Activated CD4-positive, CD25-positive, alpha-beta regulatory T cell treated with anti-CD3 and anti-CD28 coated beads, Interleukin-2, amount 50 U/mL, for 72 hours (primary cell): ENCODE results near the gene DNAJA3.

Source experiments
- DNase-seq: peaks from one replicate; pipeline ENCODE4 v3.0.0; 2021

DNAJA3 gene

GRCh38 chr16:4425378-4426020 is at the start of gene DNAJA3:
Gene DNAJA3 (plus strand): TSS chr16:4425868. CDS start chr16:4425882, 14 bp downstream.
- DNase-seq: peak; percentile 95

DNA sequence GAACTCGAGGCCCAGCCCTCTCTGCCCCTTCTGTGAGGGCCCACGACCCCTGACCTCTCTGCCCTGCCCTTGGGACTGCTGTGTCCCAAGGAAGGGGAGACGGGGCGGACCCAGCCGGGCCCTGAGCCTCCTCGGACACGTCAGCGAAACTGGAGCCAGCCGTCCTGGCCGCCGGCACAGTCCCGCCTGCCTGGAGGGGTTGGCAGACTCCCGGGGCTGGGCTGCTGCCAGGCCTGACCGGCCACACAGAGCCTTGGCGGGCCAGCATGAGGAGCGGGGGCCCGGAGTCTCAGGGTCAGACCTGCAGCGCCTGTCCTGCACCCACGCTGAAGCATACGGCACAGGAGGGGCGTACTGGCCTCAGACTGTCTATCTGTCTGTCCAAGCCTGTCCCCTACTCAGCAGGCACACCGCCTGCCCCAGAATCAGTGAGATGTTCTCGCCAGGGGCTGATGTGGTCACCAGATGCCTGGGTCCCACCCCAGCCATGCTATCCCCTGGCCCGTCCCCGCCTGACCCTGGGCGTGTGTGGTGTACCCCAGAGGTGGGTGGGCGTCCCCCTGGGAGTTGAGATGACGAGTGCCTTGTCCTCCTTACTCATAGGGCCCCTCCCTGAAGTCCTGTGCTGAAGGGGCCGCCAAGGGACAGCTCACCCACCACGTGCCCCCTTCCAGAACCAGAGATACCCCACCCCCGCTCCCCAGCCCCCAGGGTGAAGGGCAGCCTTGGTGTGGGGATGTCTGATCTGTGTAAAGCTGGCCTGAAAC is 49.4 kb upstream of the DNAJA3 start:
- DNase-seq: no peak

DNA sequence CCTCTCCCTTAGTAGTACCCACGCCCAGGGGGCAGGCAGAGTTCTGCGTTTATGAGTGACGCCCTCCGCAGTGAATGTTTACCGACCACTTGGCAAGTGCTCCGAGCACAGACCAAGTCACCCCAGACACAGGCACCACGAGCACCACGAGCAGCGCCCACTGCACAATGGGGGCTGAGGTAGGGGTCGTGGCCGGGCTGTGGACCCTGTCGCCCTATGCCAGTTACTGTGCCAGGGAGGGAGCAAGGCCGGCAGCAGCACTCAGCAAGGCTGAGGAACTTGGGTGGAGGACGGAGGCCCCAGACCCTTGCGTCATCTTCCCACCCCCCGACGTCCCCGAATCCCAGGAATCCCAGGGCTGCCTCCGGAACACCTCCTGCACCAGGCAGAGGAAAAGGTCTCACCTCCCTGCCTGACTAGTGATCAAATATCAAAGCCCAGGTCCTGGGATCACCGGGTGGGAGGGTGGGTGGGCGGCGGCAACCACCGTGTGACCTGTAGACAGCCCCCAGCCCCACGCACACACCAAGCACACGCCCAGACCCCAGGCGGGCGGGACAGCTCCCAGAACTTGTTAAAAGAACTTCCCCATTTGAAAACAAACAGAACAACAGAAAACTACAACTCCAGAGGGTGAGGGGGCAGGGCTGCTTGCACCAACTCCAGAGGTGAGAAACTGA is 48.6 kb upstream of the DNAJA3 start:
- no peak for DNase-seq

DNA sequence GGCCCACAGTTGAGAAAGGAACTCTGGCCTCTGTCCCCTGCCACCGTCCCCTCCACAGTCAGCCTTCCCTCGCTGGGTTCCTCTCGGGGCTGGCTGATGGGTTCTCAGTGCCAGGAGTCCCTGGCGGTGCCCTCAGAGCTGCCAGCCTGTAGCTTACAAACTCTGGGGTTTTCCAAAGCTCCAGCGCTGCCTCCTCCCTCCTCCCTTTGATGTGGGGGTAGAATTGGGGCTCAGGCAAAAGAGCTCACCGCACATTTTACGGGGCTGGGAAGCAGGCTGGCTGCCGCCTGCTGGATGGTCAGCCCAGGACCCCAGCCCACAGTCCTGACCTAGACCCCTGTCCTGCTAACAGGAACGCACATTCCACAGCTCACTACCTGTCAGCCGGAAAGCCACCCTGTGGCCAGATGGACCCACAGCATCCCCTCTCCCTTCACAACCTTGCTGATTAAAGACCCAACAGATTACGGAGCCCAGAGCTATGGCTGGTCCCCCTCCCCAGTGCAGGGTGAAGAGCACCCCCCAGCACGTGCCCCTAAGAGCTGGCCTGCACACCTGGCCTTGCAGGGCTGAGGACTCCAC is 48.0 kb upstream of the DNAJA3 start:
- no peak for DNase-seq

DNA sequence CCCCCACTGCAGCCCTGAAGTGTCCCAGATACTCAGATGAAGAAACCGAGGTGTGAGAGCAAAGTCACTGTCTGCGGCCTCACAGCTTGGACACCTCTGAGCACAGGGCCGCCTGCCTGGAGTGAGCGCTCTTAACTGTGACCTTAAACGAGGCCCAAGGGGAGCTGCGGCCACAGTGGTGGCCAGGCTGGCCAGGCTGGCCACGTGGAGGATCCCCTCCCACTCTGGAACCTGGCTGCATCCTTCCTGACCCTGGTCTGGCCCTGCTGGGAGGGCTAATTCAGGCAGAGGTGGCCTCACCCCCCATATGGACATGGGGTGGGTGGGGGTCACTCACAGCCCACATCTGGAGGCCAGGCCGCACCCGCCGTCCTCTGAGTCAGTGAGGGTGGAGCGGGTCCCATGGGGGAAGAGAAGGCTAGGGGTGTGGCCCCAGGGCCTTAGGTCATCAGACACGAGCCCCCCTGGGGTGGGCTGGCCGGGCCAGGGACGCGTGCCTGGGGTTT is 47.5 kb upstream of the DNAJA3 start:
- no peak for DNase-seq

DNA sequence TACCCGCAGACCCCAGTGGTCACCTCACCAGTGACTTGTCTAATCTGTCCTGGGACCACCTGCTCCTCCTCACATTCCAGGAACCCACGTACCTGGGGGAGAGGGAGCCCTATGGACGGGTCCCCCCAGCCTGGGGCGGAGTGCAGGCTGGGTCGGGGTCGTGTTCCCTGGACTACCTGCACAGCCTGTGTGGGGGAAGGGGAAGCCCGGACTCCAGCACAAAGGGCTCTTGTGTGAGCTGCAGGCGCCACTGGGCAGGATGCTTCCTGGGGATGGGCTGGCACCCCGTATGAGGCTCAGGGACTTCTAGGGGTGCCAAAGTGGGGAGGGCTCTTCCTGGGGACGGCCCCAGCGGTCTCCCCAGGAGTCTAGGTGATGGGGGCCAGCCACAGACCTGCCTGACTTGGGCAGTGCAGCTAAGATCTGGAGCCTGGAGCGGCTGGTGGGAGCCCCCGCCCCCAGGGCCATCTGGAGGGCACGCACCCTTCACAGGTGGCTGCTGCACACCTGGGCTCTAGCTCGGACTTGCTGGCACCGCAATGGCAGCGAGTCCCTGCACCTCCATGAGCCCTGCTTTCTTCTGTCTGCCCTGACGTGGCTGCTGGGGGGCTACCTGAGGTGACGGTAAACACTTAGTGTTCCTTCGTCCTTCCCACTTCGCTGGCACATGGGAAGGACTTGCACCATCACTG is 46.5 kb upstream of the DNAJA3 start:
- DNase-seq: no peak

- no peak for DNase-seq
Measured at GRCh38 chr16:4380119-4381063, 45.3 kb upstream of the DNAJA3 start.

- no peak for DNase-seq
Measured at GRCh38 chr16:4381072-4381934, 44.4 kb upstream of the DNAJA3 start.

- no peak for DNase-seq
Measured at GRCh38 chr16:4381935-4382794, 43.5 kb upstream of the DNAJA3 start.

GRCh38 chr16:4382795-4383357 is 42.8 kb upstream of the DNAJA3 start:
- DNase-seq: no peak

- DNase-seq: no peak
Measured at GRCh38 chr16:4383591-4384444, 41.9 kb upstream of the DNAJA3 start.

- DNase-seq: no peak
Measured at GRCh38 chr16:4384509-4384942, 41.1 kb upstream of the DNAJA3 start.

GRCh38 chr16:4385066-4385788 is 40.4 kb upstream of the DNAJA3 start:
- DNase-seq: no peak

- no peak for DNase-seq
Measured at GRCh38 chr16:4385789-4386450, 39.7 kb upstream of the DNAJA3 start.

- DNase-seq: no peak
Measured at GRCh38 chr16:4386451-4386805, 39.2 kb upstream of the DNAJA3 start.

GRCh38 chr16:4386951-4387565 is 38.6 kb upstream of the DNAJA3 start:
- no peak for DNase-seq
